ENCODE results near the gene SNAPC3. TPM values are rescaled to one million over a fixed set of nuclear protein-coding genes. Genes with fewer than 3 reads are reported as not detected.

SNAPC3 gene
- total RNA-seq, 1 experiment from 2014 or later: 63.0 TPM

GRCh38 chr9:15404171-15404570 is 18.5 kb upstream of the SNAPC3 start:
- no peaks in the 10 kb centered on the region for H3K79me2 ChIP-seq (ENCODE audit: low read length)
- H3K4me2 ChIP-seq (ENCODE audit: low read depth, low read length, poor library complexity, severe bottlenecking): no peak overlapping the region
- no peaks in the 10 kb centered on the region for H3K9me2 ChIP-seq (replicated peaks; ENCODE audit: insufficient read depth, low read length)
- no peaks in the 10 kb centered on the region for H4K20me1 ChIP-seq (ENCODE audit: insufficient read depth, low read depth, low read length)
- no peaks in the 10 kb centered on the region for H3K4me1 ChIP-seq (ENCODE audit: low read length)
- H3K9ac ChIP-seq (ENCODE audit: low read length): no peak overlapping the region
- DNase-seq: no peak
- 0 out of 2 replicates have a peak, but pooled peaks cover 2% of the 10 kb centered on the region for H3K27me3 ChIP-seq (ENCODE audit: low read length)
- no peak overlapping the region for H3K4me3 ChIP-seq (ENCODE audit: low read length)
- no peaks in the 10 kb centered on the region for H3K9me3 ChIP-seq (ENCODE audit: low read length)
- no peak overlapping the region for H3K27ac ChIP-seq (ENCODE audit: low read length)
- no peak overlapping the region for H2AFZ ChIP-seq (ENCODE audit: low read length)
- no peaks in the 10 kb centered on the region for H3K36me3 ChIP-seq (ENCODE audit: insufficient read depth, low read length)

GRCh38 chr9:15416880-15417279 is 5.8 kb upstream of the SNAPC3 start:
- DNase-seq: peak; percentile 75

GRCh38 chr9:15417626-15418025 is 5.0 kb upstream of the SNAPC3 start:
- no peaks in the 10 kb centered on the region for H3K9me3 ChIP-seq (ENCODE audit: low read length)
- DNase-seq: no peak
- peak overlapping the region; percentile 39 for H3K4me2 ChIP-seq (ENCODE audit: low read depth, low read length, poor library complexity, severe bottlenecking)
- no peaks in the 10 kb centered on the region for H3K9me2 ChIP-seq (replicated peaks; ENCODE audit: insufficient read depth, low read length)
- no peak overlapping the region for H3K27ac ChIP-seq (ENCODE audit: low read length)
- H3K79me2 ChIP-seq (ENCODE audit: low read length): no peaks in the 10 kb centered on the region
- no peaks in the 10 kb centered on the region for H3K27me3 ChIP-seq (ENCODE audit: low read length)
- H2AFZ ChIP-seq (ENCODE audit: low read length): peak overlapping the region; percentile 63
- no peak overlapping the region for H3K4me3 ChIP-seq (ENCODE audit: low read length)
- no peaks in the 10 kb centered on the region for H3K36me3 ChIP-seq (ENCODE audit: insufficient read depth, low read length)
- H3K4me1 ChIP-seq (ENCODE audit: low read length): peaks cover 25% of the 10 kb centered on the region
- no peak overlapping the region for H3K9ac ChIP-seq (ENCODE audit: low read length)
- no peaks in the 10 kb centered on the region for H4K20me1 ChIP-seq (ENCODE audit: insufficient read depth, low read depth, low read length)

More at GRCh38 chr9:15416880-15417279, 5.8 kb upstream of the SNAPC3 start:
- Histone ChIP-seq H3K9me3 (ENCODE audit: low read length) (no peaks in the 10 kb centered on the region), H3K27ac (ENCODE audit: low read length) (no peak overlapping the region), H3K4me1 (ENCODE audit: low read length) (peaks cover 22% of the 10 kb centered on the region), H3K9me2 (replicated peaks; ENCODE audit: insufficient read depth, low read length) (no peaks in the 10 kb centered on the region), H3K4me2 (ENCODE audit: low read depth, low read length, poor library complexity, severe bottlenecking) (no peak overlapping the region), H3K27me3 (ENCODE audit: low read length) (no peaks in the 10 kb centered on the region), H3K79me2 (ENCODE audit: low read length) (no peaks in the 10 kb centered on the region), H3K36me3 (ENCODE audit: insufficient read depth, low read length) (no peaks in the 10 kb centered on the region), H2AFZ (ENCODE audit: low read length) (no peak overlapping the region), H3K9ac (ENCODE audit: low read length) (no peak overlapping the region), H3K4me3 (ENCODE audit: low read length) (no peak overlapping the region), H4K20me1 (ENCODE audit: insufficient read depth, low read depth, low read length) (no peaks in the 10 kb centered on the region)

- Histone ChIP-seq H3K36me3 (ENCODE audit: insufficient read depth, low read length) (peaks cover 13% of the 10 kb centered on the region; the same call in 1 of the 2 replicates), H2AFZ (ENCODE audit: low read length) (no peak overlapping the region), H3K4me2 (ENCODE audit: low read depth, low read length, poor library complexity, severe bottlenecking) (no peak overlapping the region), H3K27ac (ENCODE audit: low read length) (no peak overlapping the region), H3K9ac (ENCODE audit: low read length) (no peak overlapping the region), H3K4me1 (ENCODE audit: low read length) (peaks cover 46% of the 10 kb centered on the region), H4K20me1 (ENCODE audit: insufficient read depth, low read depth, low read length) (no peaks in the 10 kb centered on the region), H3K4me3 (ENCODE audit: low read length) (no peak overlapping the region), H3K9me2 (replicated peaks; ENCODE audit: insufficient read depth, low read length) (no peaks in the 10 kb centered on the region), H3K79me2 (ENCODE audit: low read length) (peaks cover 31% of the 10 kb centered on the region), H3K27me3 (ENCODE audit: low read length) (no peaks in the 10 kb centered on the region), H3K9me3 (ENCODE audit: low read length) (no peaks in the 10 kb centered on the region)
- DNase-seq: no peak
These were observed 1.9 kb upstream of the SNAPC3 start for GRCh38 chr9:15420796-15421195.

- no peak for DNase-seq
- peaks cover 21% of the 10 kb centered on the region for H3K36me3 ChIP-seq (ENCODE audit: insufficient read depth, low read length)
- peaks cover 53% of the 10 kb centered on the region for H3K4me1 ChIP-seq (ENCODE audit: low read length)
- H3K27me3 ChIP-seq (ENCODE audit: low read length): no peaks in the 10 kb centered on the region
- H3K4me3 ChIP-seq (ENCODE audit: low read length): peak overlapping the region; percentile 87
- H3K9me2 ChIP-seq (replicated peaks; ENCODE audit: insufficient read depth, low read length): no peaks in the 10 kb centered on the region
- peak overlapping the region; percentile 76 for H3K9ac ChIP-seq (ENCODE audit: low read length)
- H4K20me1 ChIP-seq (ENCODE audit: insufficient read depth, low read depth, low read length): no peaks in the 10 kb centered on the region
- peak overlapping the region; percentile 67; the same call in 1 of the 2 replicates for H3K27ac ChIP-seq (ENCODE audit: low read length)
- H3K79me2 ChIP-seq (ENCODE audit: low read length): peaks cover 38% of the 10 kb centered on the region
- H2AFZ ChIP-seq (ENCODE audit: low read length): 0 out of 2 replicates have a peak overlapping the region, but pooled peaks have one; percentile 32
- peak overlapping the region; percentile 79 for H3K4me2 ChIP-seq (ENCODE audit: low read depth, low read length, poor library complexity, severe bottlenecking)
- H3K9me3 ChIP-seq (ENCODE audit: low read length): no peaks in the 10 kb centered on the region
These were observed 1.1 kb upstream of the SNAPC3 start for GRCh38 chr9:15421532-15421931.

- no peaks in the 10 kb centered on the region for H3K9me3 ChIP-seq (ENCODE audit: low read length)
- H3K27me3 ChIP-seq (ENCODE audit: low read length): no peaks in the 10 kb centered on the region
- H3K4me2 ChIP-seq (ENCODE audit: low read depth, low read length, poor library complexity, severe bottlenecking): peak overlapping the region; percentile 79
- peak overlapping the region; percentile 87 for H3K4me3 ChIP-seq (ENCODE audit: low read length)
- peak overlapping the region; percentile 32 for H2AFZ ChIP-seq (ENCODE audit: low read length)
- no peaks in the 10 kb centered on the region for H4K20me1 ChIP-seq (ENCODE audit: insufficient read depth, low read depth, low read length)
- no peaks in the 10 kb centered on the region for H3K9me2 ChIP-seq (replicated peaks; ENCODE audit: insufficient read depth, low read length)
- peaks cover 55% of the 10 kb centered on the region for H3K4me1 ChIP-seq (ENCODE audit: low read length)
- peaks cover 24% of the 10 kb centered on the region for H3K36me3 ChIP-seq (ENCODE audit: insufficient read depth, low read length)
- DNase-seq: no peak
- H3K9ac ChIP-seq (ENCODE audit: low read length): peak overlapping the region; percentile 76
- H3K79me2 ChIP-seq (ENCODE audit: low read length): peaks cover 43% of the 10 kb centered on the region
- peak overlapping the region; percentile 67 for H3K27ac ChIP-seq (ENCODE audit: low read length)
These were observed 695 bp upstream of the SNAPC3 start for GRCh38 chr9:15421990-15422371.

- Histone ChIP-seq H3K27ac (ENCODE audit: low read length) (peak overlapping the region; percentile 29; the same call in 1 of the 2 replicates), H3K4me2 (ENCODE audit: low read depth, low read length, poor library complexity, severe bottlenecking) (peak overlapping the region; percentile 88), H4K20me1 (ENCODE audit: insufficient read depth, low read depth, low read length) (no peaks in the 10 kb centered on the region), H2AFZ (ENCODE audit: low read length) (peak overlapping the region; percentile 59), H3K79me2 (ENCODE audit: low read length) (peaks cover 57% of the 10 kb centered on the region), H3K9me2 (replicated peaks; ENCODE audit: insufficient read depth, low read length) (no peaks in the 10 kb centered on the region), H3K4me3 (ENCODE audit: low read length) (peak overlapping the region; percentile 87), H3K4me1 (ENCODE audit: low read length) (peaks cover 44% of the 10 kb centered on the region), H3K9me3 (ENCODE audit: low read length) (no peaks in the 10 kb centered on the region), H3K27me3 (ENCODE audit: low read length) (no peaks in the 10 kb centered on the region), H3K9ac (ENCODE audit: low read length) (peak overlapping the region; percentile 82), H3K36me3 (ENCODE audit: insufficient read depth, low read length) (peaks cover 31% of the 10 kb centered on the region)
- peak; percentile 67 for DNase-seq
These were observed 732 bp downstream of the SNAPC3 start for GRCh38 chr9:15423231-15423985.

GRCh38 chr9:15426019-15426418 is 3.3 kb downstream of the SNAPC3 start:
- no peak for DNase-seq
- peaks cover 45% of the 10 kb centered on the region for H3K4me1 ChIP-seq (ENCODE audit: low read length)
- peaks cover 42% of the 10 kb centered on the region for H3K36me3 ChIP-seq (ENCODE audit: insufficient read depth, low read length)
- no peak overlapping the region for H3K9ac ChIP-seq (ENCODE audit: low read length)
- no peak overlapping the region for H2AFZ ChIP-seq (ENCODE audit: low read length)
- no peaks in the 10 kb centered on the region for H4K20me1 ChIP-seq (ENCODE audit: insufficient read depth, low read depth, low read length)
- H3K79me2 ChIP-seq (ENCODE audit: low read length): peaks cover 83% of the 10 kb centered on the region
- H3K9me2 ChIP-seq (replicated peaks; ENCODE audit: insufficient read depth, low read length): no peaks in the 10 kb centered on the region
- peak overlapping the region; percentile 19 for H3K4me2 ChIP-seq (ENCODE audit: low read depth, low read length, poor library complexity, severe bottlenecking)
- no peak overlapping the region for H3K27ac ChIP-seq (ENCODE audit: low read length)
- H3K9me3 ChIP-seq (ENCODE audit: low read length): no peaks in the 10 kb centered on the region
- no peaks in the 10 kb centered on the region for H3K27me3 ChIP-seq (ENCODE audit: low read length)
- no peak overlapping the region; the same call in 1 of the 2 replicates for H3K4me3 ChIP-seq (ENCODE audit: low read length)
